ENCODE data around the gene PDPK1.

GRCh38 chr16:2500918-2501750 is 36.7 kb upstream of the PDPK1 start:
- TF ChIP-seq, protein P1, sequence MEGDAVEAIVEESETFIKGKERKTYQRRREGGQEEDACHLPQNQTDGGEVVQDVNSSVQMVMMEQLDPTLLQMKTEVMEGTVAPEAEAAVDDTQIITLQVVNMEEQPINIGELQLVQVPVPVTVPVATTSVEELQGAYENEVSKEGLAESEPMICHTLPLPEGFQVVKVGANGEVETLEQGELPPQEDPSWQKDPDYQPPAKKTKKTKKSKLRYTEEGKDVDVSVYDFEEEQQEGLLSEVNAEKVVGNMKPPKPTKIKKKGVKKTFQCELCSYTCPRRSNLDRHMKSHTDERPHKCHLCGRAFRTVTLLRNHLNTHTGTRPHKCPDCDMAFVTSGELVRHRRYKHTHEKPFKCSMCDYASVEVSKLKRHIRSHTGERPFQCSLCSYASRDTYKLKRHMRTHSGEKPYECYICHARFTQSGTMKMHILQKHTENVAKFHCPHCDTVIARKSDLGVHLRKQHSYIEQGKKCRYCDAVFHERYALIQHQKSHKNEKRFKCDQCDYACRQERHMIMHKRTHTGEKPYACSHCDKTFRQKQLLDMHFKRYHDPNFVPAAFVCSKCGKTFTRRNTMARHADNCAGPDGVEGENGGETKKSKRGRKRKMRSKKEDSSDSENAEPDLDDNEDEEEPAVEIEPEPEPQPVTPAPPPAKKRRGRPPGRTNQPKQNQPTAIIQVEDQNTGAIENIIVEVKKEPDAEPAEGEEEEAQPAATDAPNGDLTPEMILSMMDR (conservative IDR thresholded peaks at IDR 0.05; ENCODE audit: low read depth, low read length): peak; percentile 99
- TF ChIP-seq EZH2 (IDR thresholded peaks at IDR 0.05; ENCODE audit: borderline replicate concordance, low read depth, low read length, poor library complexity, severe bottlenecking): no peak
